ENCODE results near the gene C17orf67.

- no peak for TF ChIP-seq CTCF (IDR thresholded peaks at IDR 0.05)
- no peak for TF ChIP-seq POLR2A (IDR thresholded peaks at IDR 0.05)
- no peak for TF ChIP-seq POLR2AphosphoS5 (IDR thresholded peaks at IDR 0.05)
These were observed 89.0 kb downstream of the C17orf67 start for GRCh38 chr17:56744721-56745120.
